Measurements from ENCODE around the gene PC. TPM values are rescaled to one million over a fixed set of nuclear protein-coding genes. Genes with fewer than 3 reads are reported as not detected.

Gene PC
- total RNA-seq, 1 donor from 2014 or later: 5.2 TPM

DNA sequence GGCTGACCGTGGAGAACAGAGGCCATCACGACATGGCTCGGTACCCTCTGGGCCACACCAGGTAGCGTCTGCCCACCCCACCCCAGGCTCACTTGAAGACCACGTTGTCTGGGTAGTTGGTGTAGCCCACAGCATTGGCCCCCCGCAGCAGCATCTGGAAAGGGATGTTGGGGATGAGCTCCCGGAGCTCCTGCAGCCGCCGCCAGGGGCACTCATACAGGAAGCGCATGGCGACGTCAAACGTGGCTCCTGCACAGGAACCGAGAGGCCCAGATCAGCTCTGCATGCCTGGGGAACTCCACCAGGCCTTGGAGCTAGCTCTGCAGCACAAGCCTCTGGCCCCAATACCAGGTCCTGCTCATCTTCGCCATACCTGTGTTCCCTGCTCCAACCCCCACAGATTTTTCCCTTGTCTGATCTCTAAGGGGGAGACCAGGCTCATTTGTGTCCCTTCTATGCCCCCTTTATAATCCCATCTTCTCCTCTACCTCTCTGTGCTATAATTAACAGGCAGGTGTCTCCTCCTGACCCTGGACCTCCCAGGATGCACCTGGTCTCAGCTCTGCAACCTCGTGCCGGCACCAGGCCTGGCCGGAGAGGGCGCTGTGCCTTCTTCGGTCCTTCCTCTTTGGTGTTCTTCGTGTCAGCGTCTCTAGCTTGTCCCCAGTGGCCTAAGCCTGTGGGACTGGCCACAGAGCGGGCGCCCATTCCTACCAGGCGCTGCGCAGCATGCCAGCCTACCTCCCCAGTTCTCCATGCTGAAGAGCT, 106.3 kb downstream of the PC start:
- intact Hi-C loops (cut with micrococcal nuclease): no loop called here
- no peak for ATAC-seq
- peak; percentile 32 for DNase-seq

DNA sequence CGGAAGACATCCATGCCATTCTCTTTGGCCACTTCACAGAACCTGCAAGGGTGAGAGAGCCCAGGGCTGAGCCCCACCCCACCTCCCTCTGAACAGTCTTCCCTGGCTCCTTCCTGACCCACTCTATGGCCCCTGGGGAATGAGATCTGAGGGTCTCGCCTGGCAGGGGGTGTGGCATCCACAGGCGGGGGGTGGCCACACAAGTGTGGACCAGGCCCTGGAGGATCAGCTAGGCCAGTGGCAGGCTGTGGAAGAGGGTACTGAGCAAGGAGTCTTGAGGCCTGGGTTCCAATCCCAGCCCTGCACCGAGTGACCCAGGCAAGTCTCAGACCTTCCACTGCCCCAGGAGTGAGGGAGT, 107.0 kb downstream of the PC start:
- intact Hi-C loops (cut with micrococcal nuclease): no loop called here
- no peak for ATAC-seq
- DNase-seq: no peak

DNA sequence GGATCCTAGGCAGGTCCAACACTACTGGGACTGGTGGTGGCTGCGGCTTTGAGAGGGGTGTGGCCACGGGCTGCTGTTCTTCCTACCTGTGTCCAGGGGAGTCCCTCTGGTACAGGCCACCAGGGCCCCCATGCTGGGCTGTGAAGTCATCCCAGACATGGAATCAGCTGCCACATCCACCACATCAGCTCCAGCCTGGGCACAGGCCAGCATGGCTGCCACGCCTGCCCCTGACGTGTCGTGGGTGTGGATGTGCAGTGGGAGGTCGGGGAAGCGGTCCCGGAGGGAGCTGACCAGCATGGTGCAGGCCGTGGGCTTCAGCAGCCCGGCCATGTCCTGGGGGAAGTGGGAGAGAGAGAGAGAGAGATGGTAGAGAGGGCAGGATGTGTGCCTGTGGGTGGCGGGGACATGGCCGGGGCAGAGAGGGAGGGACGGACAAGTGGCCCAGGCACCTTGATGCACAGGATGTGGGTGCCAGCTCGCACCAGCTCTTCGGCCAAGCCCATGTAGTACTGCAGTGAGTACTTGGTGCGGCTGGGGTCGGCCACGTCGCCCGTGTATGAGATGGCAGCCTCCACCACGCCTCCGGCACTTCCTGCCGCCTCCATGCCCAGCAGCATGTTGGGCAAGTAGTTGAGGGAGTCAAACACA, 107.5 kb downstream of the PC start:
- peak; percentile 26 for DNase-seq

GRCh38 chr11:66850235-66850587, 108.0 kb downstream of the PC start:
- ATAC-seq (no peak), DNase-seq (no peak)
- intact Hi-C loops (cut with micrococcal nuclease): no loop called here

More for the DNA sequence above, 107.5 kb downstream of the PC start:
- intact Hi-C loops (cut with micrococcal nuclease): no loop called here
- no peak for ATAC-seq

- ATAC-seq (no peak), DNase-seq (no peak)
- intact Hi-C loops (cut with micrococcal nuclease): no loop called here
Observed at GRCh38 chr11:66849501-66850234, 108.5 kb downstream of the PC start.

- no peak for DNase-seq
- intact Hi-C loops (cut with micrococcal nuclease): no loop called here
- ATAC-seq: no peak
Observed at GRCh38 chr11:66848671-66849500, 109.3 kb downstream of the PC start.

GRCh38 chr11:66847461-66848232, 110.5 kb downstream of the PC start:
- DNase-seq (no peak), ATAC-seq (no peak)
- intact Hi-C loops (cut with micrococcal nuclease): no loop called here

DNA sequence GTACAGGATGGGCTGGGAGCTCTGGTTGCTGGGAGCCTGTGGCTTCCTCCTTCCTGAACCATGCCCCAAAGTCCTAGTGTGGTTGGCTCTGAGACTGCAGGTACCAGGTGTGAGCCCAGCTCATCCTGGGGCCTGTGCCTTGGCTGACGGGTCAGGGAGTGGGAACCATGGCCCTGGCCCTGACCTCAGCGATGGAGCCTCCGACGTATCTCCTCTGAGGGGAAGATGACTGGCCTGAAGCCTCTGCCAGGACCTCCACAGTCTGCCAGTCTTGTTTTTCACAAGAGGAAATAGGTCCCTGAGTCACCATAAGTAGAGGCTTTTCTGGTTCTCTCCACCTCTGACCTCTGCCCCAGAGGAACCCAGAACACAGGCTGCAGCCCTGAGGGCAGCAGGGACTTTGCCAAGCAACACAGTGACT, 111.5 kb downstream of the PC start:
- ATAC-seq (no peak), DNase-seq (no peak)
- intact Hi-C loops (cut with micrococcal nuclease): no loop called here

- no peak for DNase-seq
- ATAC-seq: no peak
- intact Hi-C loops (cut with micrococcal nuclease): no loop called here
Observed at GRCh38 chr11:66845876-66846212, 112.3 kb downstream of the PC start.

- ATAC-seq (no peak), DNase-seq (no peak)
- intact Hi-C loops (cut with micrococcal nuclease): no loop called here
Observed at GRCh38 chr11:66845143-66845875, 112.9 kb downstream of the PC start.

DNA sequence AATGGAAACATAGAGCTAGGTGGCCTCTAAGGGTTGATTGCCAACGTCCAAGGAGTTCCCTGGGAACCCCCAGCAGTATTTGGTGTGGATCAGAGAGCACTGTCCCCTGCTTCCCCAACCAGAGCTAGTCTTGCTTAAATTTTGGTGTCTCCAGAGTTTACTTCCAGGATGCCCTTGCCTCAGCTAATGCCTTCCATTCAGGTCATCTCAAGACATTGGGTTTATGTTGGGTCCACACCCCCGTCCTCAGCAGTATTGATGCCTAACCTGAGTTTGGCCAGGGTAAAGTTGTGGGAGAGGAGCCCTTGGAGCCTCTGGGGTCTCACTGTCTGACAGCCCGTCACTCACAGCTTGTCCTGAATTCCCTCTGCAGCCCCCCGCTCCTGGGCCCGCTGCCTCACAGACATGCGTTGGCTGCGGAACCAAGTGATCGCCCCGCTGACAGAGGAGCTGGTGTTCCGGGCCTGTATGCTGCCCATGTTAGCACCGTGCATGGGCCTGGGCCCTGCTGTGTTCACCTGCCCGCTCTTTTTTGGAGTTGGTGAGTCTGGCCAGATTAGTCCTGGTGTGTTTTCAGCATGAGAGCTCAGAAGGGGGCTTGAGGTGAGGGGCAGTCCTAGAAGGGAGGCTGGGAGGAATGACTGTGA, 113.6 kb downstream of the PC start:
- intact Hi-C loops (cut with micrococcal nuclease): no loop called here
- ATAC-seq: no peak
- peak; percentile 27 for DNase-seq

DNA sequence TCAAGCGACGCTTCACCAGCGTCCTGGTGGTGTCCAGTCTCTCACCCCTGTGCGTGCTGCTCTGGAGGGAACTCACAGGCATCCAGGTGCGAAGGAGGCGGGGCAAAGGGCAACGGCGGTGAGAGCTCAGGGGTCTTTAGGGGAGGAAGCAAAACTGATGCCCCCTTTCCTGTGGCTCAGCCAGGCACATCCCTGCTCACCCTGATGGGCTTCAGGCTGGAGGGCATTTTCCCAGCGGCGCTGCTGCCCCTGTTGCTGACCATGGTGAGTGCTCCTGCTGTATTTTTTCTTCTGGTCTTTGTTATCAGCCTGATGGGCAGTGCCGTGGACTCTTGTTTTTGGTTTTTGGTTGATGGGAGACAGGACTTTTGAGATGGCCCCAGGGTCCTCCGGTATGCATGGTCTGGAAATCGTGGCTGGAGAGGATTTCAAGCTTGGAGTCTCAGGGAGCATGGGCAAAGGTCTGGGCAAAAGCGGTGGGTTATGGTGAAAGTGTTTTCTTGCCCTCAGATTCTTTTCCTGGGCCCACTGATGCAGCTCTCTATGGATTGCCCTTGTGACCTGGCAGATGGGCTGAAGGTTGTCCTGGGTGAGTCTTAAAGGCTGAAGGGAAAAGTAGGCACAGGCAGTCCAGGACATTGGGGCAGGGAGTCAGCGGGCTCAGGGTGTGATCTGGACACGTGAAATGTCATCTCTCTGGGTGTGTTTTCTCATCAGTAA, 114.2 kb downstream of the PC start:
- intact Hi-C loops (cut with micrococcal nuclease): no loop called here
- no peak for ATAC-seq
- no peak for DNase-seq

DNA sequence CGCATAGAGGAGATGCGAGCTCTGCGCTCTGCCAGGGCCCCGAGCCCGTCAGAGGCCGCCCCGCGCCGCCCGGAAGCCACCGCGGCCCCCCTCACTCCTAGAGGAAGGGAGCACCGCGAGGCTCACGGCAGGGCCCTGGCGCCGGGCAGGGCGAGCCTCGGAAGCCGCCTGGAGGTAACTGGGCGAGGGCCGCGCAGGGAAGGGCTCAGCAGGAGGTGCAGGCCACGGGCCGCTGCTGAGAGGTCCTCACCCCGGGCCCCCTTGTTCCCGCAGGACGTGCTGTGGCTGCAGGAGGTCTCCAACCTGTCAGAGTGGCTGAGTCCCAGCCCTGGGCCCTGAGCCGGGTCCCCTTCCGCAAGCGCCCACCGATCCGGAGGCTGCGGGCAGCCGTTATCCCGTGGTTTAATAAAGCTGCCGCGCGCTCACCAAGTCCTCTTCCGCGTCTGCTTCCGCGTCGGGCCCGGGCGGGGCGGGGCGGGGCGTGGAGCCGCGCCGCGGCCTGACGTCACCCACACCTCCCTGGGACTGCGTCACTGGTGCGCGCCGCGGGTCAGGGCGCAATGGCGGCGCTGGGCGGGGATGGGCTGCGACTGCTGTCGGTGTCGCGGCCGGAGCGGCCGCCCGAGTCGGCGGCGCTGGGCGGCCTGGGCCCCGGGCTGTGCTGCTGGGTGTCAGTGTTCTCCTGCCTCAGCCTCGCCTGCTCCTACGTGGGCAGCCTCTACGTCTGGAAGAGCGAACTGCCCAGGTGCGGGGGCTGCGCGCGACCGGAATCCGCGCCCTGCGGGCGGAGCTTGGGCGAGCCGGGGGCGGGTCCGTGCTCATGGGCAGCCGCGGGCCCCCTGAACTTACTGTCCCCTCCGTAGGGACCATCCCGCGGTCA, 115.0 kb downstream of the PC start, which contains the start of gene RCE1:
Gene RCE1 (plus strand): TSS at position 546 of the 880 bp plus-strand sequence. CDS start 15 bp downstream, at position 561.
- DNase-seq (peak; percentile 96), ATAC-seq (peak; percentile 98)
- intact Hi-C loops (cut with micrococcal nuclease): no loop called here

DNA sequence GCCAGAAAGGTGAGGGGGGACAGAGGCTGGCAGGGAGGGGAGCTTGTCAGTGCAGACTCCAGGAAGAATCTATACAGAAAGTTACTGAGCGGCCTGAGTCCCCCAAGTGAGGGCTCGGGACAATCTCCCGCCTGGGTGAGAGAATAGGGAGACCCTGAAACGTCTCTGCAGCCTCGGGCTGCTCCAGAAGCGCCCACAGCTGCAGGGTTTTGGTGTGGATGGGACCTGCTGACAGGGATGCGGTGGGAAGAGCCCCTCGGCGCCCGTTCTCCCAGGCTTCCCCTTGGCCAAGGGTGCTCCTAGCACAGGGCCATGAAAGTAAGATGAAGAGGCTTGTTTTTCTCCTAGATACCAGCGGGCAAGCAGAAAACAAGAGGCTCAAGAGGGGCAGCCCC, 115.7 kb downstream of the PC start:
- DNase-seq: no peak
- intact Hi-C loops (cut with micrococcal nuclease): no loop called here
- no peak for ATAC-seq

GRCh38 chr11:66841861-66842260, 116.3 kb downstream of the PC start:
- ATAC-seq (no peak), DNase-seq (no peak)
- intact Hi-C loops (cut with micrococcal nuclease): no loop called here
